ENCODE data around the gene MAP4K2.
A peak's percentile ranks its signal among the peaks of the same experiment; 100 is the strongest.

MAP4K2 gene

DNA sequence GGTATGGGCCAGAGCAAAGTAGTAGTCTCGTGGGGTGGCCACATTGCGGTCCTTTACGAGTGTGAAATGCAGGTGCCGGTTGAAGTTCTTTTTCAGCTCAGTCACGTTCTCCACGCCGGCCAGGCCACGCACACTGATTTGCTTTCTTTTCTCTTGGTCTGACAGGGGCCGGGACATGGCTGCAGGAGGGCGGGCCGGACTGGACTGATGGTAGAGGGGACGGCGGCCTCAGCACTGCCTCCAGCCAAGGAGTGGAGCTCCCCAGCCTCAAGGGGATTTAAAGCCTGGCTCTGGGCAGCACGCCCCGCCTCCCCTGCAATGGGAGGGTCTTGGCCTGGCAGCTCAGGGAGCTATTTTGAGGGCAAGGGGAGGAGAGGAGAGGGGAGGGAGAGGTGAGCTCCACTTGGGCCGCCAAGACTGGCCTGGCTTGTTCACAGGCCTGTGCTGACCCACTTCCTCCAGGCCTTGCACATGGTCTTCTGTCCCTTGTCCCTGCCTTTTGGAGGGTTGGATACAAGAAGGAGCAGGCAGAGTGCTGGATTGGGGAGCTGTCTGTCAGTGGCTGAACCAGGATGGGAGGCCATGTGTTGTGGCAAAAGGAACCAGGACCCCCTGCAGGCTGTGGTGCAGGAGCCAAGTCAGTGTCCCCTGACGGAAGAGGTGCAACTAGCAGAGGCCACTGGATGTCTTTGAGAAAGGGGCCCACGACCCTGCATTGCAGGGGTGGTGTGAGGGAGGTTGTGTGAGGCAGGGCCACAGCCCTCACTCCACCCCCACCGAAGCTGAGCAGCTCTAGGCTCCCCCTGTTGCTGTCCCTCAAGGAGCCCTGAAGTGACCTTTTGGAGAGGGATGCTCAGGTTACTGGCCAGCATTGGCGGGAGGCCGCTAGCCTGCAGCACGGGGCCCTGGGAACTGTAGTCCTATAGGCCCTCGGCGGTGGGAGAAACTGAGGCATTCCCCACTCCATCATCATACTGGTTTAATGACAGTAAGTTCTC is 43.0 kb downstream of the MAP4K2 start, which contains the start of gene PYGM:
Gene PYGM, minus strand, starts transcription at position 253 of the 998 bp plus-strand sequence. Its CDS starts 76 bp downstream, at position 177.
- peak; percentile 74 for DNase-seq (ENCODE audit: low read depth)
- peak within 1 kb of the TSS; percentile 38 for H3K4me3 ChIP-seq (ENCODE audit: low read length)
- TF ChIP-seq CTCF (conservative IDR thresholded peaks at IDR 0.05; ENCODE audit: low read depth, low read length): no peak

DNA sequence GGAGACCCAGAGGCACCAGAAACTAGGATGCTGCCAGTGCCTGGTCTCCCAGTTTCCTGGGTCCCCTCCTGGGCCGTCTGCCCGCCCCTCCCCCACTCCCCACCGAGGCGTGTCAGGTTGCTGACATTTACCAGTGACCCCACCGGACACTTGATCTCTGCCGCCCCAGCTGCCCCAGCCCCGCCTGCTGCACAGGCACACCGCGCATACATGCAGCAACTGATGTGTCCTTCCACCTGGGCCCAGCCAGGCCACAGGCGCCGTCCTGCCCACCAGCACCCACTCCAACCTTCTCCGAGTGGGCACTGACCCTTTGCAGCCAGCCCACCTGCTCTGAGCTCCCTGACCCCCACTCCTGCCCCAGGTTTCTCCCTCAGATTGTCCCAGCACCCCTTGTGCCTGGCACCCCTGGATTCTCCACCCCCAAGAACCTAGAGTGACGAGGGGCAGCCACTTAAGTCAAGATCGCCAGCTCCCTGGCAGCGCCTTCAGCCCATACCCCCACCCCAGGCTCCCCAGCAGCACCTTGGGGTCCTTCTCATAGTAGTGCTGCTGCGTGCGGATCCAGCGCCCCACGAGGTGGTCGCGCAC is 43.8 kb downstream of the MAP4K2 start:
- H3K4me3 ChIP-seq (ENCODE audit: low read length): peak overlapping the region; percentile 38
- DNase-seq (ENCODE audit: low read depth): no peak
- no peak for TF ChIP-seq CTCF (conservative IDR thresholded peaks at IDR 0.05; ENCODE audit: low read depth, low read length)

DNA sequence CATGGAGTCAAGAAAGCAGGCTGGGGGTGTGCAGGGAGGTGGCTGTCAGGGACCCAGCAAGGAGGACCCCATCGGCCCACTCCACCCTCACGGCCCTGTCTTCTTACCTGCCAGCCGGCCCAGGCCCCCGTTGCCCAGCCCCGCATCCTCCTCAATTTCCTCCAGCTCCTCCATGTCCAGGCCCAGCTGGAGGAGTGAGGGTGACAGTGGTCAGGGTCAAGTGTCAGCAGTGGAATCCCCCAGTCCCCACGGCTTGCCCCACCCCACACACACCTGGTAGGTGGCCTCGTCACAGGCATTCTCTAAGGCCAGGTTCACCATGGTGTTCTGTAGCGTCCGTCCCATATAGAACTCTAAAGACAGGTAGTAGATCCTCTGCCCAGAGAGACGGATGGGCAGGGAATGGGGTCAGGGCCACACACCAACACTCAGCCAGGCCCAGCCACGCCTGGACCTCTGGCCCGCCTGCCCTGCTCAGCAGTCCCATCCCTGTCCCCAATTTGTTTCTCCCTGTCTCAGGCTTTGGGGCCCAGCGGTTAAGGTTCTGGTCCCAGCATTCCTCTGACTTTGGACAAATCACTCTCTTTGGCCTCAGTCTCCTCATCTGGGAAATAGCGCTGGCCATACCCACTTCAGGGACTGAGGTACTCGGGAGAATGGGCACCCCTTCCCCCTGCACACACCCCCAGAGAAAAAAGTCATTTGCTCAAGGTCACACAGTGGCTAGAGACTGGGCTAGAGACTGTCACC is 44.5 kb downstream of the MAP4K2 start:
- no peak for DNase-seq (ENCODE audit: low read depth)
- TF ChIP-seq CTCF (conservative IDR thresholded peaks at IDR 0.05; ENCODE audit: low read depth, low read length): no peak
- H3K4me3 ChIP-seq (ENCODE audit: low read length): peak overlapping the region; percentile 38

- no peak for DNase-seq (ENCODE audit: low read depth)
- no peak overlapping the region for H3K4me3 ChIP-seq (ENCODE audit: low read length)
- TF ChIP-seq CTCF (conservative IDR thresholded peaks at IDR 0.05; ENCODE audit: low read depth, low read length): no peak
Measured at GRCh38 chr11:64757549-64758329, 45.3 kb downstream of the MAP4K2 start.

- H3K4me3 ChIP-seq (ENCODE audit: low read length): no peak overlapping the region
- DNase-seq (ENCODE audit: low read depth): no peak
- TF ChIP-seq CTCF (conservative IDR thresholded peaks at IDR 0.05; ENCODE audit: low read depth, low read length): no peak
Measured at GRCh38 chr11:64755681-64756361, 47.2 kb downstream of the MAP4K2 start.

All from retinal pigment epithelial cell (primary cell).